Brain microvascular endothelial cell (primary cell): ENCODE results near the gene GDE1.

Experiments used
- DNase-seq: peaks from one replicate; pipeline ENCODE4 v3.0.0-alpha.2; 2020
- H3K27ac ChIP-seq: fragments of 250-450 bp; sonication (Bioruptor Pico); 2 replicates; pipeline ENCODE4 v1.5.1; 2020; ENCODE audit warnings: mild to moderate bottlenecking, moderate library complexity
- H3K27me3 ChIP-seq: fragments of 250-450 bp; sonication (Bioruptor Pico); replicated peaks from 2 replicates; pipeline ENCODE4 v1.5.1; 2020; ENCODE audit warnings: mild to moderate bottlenecking
- H3K36me3 ChIP-seq: fragments of 250-450 bp; sonication (Bioruptor Pico); replicated peaks from 2 replicates; pipeline ENCODE4 v1.5.1; 2020; ENCODE audit warnings: mild to moderate bottlenecking
- H3K4me3 ChIP-seq: 2 replicates; pipeline ENCODE4 v1.5.1; 2011; ENCODE audit warnings: low read depth, mild to moderate bottlenecking, control low read depth, low read length, moderate library complexity
- CTCF ChIP-seq: IDR thresholded peaks from 2 replicates; pipeline ENCODE4 v1.5.1; 2011; ENCODE audit warnings: low read depth, mild to moderate bottlenecking, moderate library complexity, low read length, control low read depth, inconsistent platforms; ENCODE audit errors: missing control alignments
- in situ Hi-C: cut with HindIII; loops from 2 replicates; pipeline ENCODE4 v1.10.0; 2017; ENCODE audit warnings: low sequenced_read_pairs, low pct_ligation_motif_present

Gene GDE1

GRCh38 chr16:19521471-19522396 lies at the start of gene GDE1:
GDE1 (minus strand) TSS chr16:19522098; CDS start chr16:19521964, 134 bp downstream.
- in situ Hi-C loops: no loop called here
- TF ChIP-seq CTCF: peak; percentile 57
- no peaks in the 10 kb centered on the region for H3K36me3 ChIP-seq
- H3K4me3 ChIP-seq: peak within 1 kb of the TSS; percentile 83
- H3K27ac ChIP-seq: peak within 1 kb of the TSS; percentile 83
- DNase-seq: peak; percentile 89
- no peaks in the 10 kb centered on the region for H3K27me3 ChIP-seq

DNA sequence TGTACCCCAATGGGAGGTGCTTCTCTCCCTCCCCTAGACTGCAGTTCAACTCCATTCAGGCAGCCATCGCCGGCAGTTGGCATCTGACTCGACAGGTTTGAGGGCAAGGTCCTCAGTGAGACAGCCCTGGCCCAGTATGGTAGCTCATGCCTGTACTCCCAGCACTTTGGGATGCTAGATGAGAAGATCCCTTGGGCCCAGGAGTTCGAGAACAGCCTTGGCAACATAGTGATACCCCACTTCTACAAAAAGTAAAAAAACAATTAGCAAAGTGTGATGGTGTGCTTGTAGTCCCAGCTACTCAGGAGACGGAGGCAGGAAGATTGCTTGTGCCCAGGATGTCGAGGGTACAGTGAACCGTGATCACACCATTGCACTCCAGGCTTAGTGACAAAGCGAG lies 45.7 kb upstream of the GDE1 start:
- no peak overlapping the region for H3K4me3 ChIP-seq
- no peak for TF ChIP-seq CTCF
- no peak overlapping the region for H3K27ac ChIP-seq
- H3K27me3 ChIP-seq: no peaks in the 10 kb centered on the region
- no peak for DNase-seq
- in situ Hi-C loops: no loop called here
- H3K36me3 ChIP-seq: peaks cover 37% of the 10 kb centered on the region

DNA sequence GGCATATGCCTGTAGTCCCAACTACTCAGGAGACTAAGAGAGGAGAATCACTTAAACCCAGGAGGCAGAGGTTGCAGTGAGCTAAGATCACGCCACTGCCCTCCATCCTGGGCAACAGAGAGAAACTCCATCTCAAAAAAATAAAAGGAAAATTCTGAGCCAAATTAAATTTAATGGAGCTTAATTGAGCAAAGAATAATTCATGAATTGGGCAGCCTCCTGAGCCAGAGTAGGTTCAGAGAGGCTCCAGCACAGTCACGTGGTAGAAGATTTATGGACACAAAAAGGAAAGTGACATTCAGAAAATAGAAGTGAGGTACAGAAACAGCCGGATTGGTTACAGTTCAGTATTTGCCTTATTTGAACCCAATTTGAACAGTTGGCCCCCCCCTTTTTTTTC lies 44.5 kb upstream of the GDE1 start:
- in situ Hi-C loops: no loop called here
- no peak for DNase-seq
- H3K27me3 ChIP-seq: no peaks in the 10 kb centered on the region
- no peak overlapping the region for H3K4me3 ChIP-seq
- H3K36me3 ChIP-seq: peaks cover 37% of the 10 kb centered on the region
- H3K27ac ChIP-seq: no peak overlapping the region
- TF ChIP-seq CTCF: no peak

DNA sequence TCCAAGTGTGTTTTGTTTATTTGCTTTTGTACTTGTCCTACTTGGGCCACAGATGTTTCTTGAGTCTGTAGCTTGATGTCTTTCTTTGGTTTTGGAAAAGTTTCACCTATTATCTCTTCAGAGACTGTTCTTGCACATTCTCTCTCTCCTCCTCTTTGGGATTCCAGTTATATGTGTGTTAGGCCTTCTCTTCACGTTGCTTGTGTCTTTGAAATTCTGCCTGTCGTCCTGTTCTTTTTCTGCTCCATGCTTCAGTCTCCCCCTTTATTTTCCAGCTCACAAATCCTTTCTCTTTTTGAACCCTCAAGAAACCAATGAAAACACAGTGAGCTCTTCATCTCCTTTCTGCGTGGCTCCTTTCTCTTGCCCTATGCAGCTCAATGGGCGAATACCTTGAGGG lies 41.5 kb upstream of the GDE1 start:
- H3K27ac ChIP-seq: no peak overlapping the region
- H3K27me3 ChIP-seq: no peaks in the 10 kb centered on the region
- in situ Hi-C loops: no loop called here
- no peak overlapping the region for H3K4me3 ChIP-seq
- DNase-seq: no peak
- TF ChIP-seq CTCF: no peak
- H3K36me3 ChIP-seq: peaks cover 23% of the 10 kb centered on the region

- in situ Hi-C loops: no loop called here
- no peak for TF ChIP-seq CTCF
These were observed 38.2 kb upstream of the GDE1 start for GRCh38 chr16:19560078-19560477.

More at GRCh38 chr16:19560078-19560477, 38.2 kb upstream of the GDE1 start:
- H3K4me3 ChIP-seq: no peak overlapping the region
- peaks cover under 1% of the 10 kb centered on the region for H3K36me3 ChIP-seq
- no peak overlapping the region for H3K27ac ChIP-seq
- H3K27me3 ChIP-seq: no peaks in the 10 kb centered on the region
- no peak for DNase-seq
